GM03348 (cell line): ENCODE data around the gene EIF4E2.
"Not testable (repeated sequence)": the region's sequence is repeated elsewhere in the genome, so short reads cannot be mapped to it uniquely, and the experiment has no call there.

ENCODE experiments used
- DNase-seq: peaks from one replicate; pipeline ENCODE4 v3.0.0; 2012; ENCODE audit warnings: low spot score

Gene EIF4E2

GRCh38 chr2:232569541-232569940 lies 19.1 kb downstream of the EIF4E2 start:
- DNase-seq = no peak

GRCh38 chr2:232570481-232570880 lies 20.0 kb downstream of the EIF4E2 start:
- DNase-seq = not testable (repeated sequence)

GRCh38 chr2:232571026-232571474 lies 20.6 kb downstream of the EIF4E2 start:
- no peak for DNase-seq

- DNase-seq = no peak
Observed at GRCh38 chr2:232573042-232573441, 22.6 kb downstream of the EIF4E2 start.

GRCh38 chr2:232573771-232574435 lies 23.4 kb downstream of the EIF4E2 start:
- DNase-seq = no peak

- no peak for DNase-seq
Observed at GRCh38 chr2:232574674-232575403, 24.4 kb downstream of the EIF4E2 start.

GRCh38 chr2:232575404-232575746 lies 24.9 kb downstream of the EIF4E2 start:
- no peak for DNase-seq

- no peak for DNase-seq
Observed at GRCh38 chr2:232576995-232577394, 26.5 kb downstream of the EIF4E2 start.

GRCh38 chr2:232577841-232578240 lies 27.4 kb downstream of the EIF4E2 start:
- DNase-seq = no peak

GRCh38 chr2:232578626-232579025 lies 28.1 kb downstream of the EIF4E2 start:
- no peak for DNase-seq

- no peak for DNase-seq
Observed at GRCh38 chr2:232580648-232580981, 30.1 kb downstream of the EIF4E2 start.

- no peak for DNase-seq
Observed at GRCh38 chr2:232581725-232582124, 31.2 kb downstream of the EIF4E2 start.

- DNase-seq = no peak
Observed at GRCh38 chr2:232584238-232584637, 33.7 kb downstream of the EIF4E2 start.

- no peak for DNase-seq
Observed at GRCh38 chr2:232586943-232587505, 36.5 kb downstream of the EIF4E2 start.

GRCh38 chr2:232587512-232587911 lies 37.0 kb downstream of the EIF4E2 start:
- DNase-seq = no peak

GRCh38 chr2:232588031-232588430 lies 37.5 kb downstream of the EIF4E2 start:
- DNase-seq = no peak

- DNase-seq = peak; percentile 92
Observed at GRCh38 chr2:232588680-232589585, 38.4 kb downstream of the EIF4E2 start.

- DNase-seq = peak; percentile 67
Observed at GRCh38 chr2:232592772-232593395, 42.4 kb downstream of the EIF4E2 start.

- no peak for DNase-seq
Observed at GRCh38 chr2:232593982-232594381, 43.5 kb downstream of the EIF4E2 start.

- no peak for DNase-seq
Observed at GRCh38 chr2:232597362-232598079, 47.0 kb downstream of the EIF4E2 start.

- no peak for DNase-seq
Observed at GRCh38 chr2:232598293-232598692, 47.8 kb downstream of the EIF4E2 start.
